Hepatocyte (in vitro differentiated cells): ENCODE results near the gene AFTPH. TPM values are rescaled to one million over a fixed set of nuclear protein-coding genes. Genes with fewer than 3 reads are reported as not detected.

Experiments
- DNase-seq: peaks from one replicate; pipeline ENCODE4 v3.0.0-alpha.2; 2016; ENCODE audit warnings: low spot score
- H2AFZ ChIP-seq: fragments of 200-600 bp; sonication (generic); 2 replicates; pipeline ENCODE4 v1.6.0; 2016; ENCODE audit warnings: antibody characterized with exemption, mild to moderate bottlenecking
- H3K27ac ChIP-seq: fragments of 200-600 bp; sonication (generic); 2 replicates; pipeline ENCODE4 v1.5.1; 2016; ENCODE audit warnings: mild to moderate bottlenecking
- H3K27me3 ChIP-seq: fragments of 200-600 bp; sonication (generic); 2 replicates; pipeline ENCODE4 v1.6.1; 2016
- H3K36me3 ChIP-seq: fragments of 200-600 bp; sonication (generic); replicated peaks from 2 replicates; pipeline ENCODE4 v1.5.1; 2016; ENCODE audit warnings: low read depth; ENCODE audit not compliant: insufficient read depth
- H3K4me1 ChIP-seq: fragments of 200-600 bp; sonication (generic); 2 replicates; pipeline ENCODE4 v1.5.1; 2016; ENCODE audit warnings: mild to moderate bottlenecking, moderate library complexity; ENCODE audit not compliant: insufficient read depth
- H3K4me2 ChIP-seq: fragments of 200-600 bp; sonication (generic); 2 replicates; pipeline ENCODE4 v1.6.0; 2016
- H3K4me3 ChIP-seq: fragments of 200-600 bp; sonication (generic); 2 replicates; pipeline ENCODE4 v1.5.1; 2016; ENCODE audit warnings: mild to moderate bottlenecking
- H3K79me2 ChIP-seq: fragments of 200-600 bp; sonication (generic); 2 replicates; pipeline ENCODE4 v1.6.0; 2017; ENCODE audit warnings: mild to moderate bottlenecking
- H3K9me2 ChIP-seq: fragments of 200-600 bp; sonication (generic); replicated peaks from 2 replicates; pipeline ENCODE4 v1.6.0; 2017; ENCODE audit warnings: mild to moderate bottlenecking; ENCODE audit not compliant: insufficient read depth
- H3K9me3 ChIP-seq: fragments of 200-600 bp; sonication (generic); 2 replicates; pipeline ENCODE4 v1.5.1; 2016; ENCODE audit warnings: low read depth, mild to moderate bottlenecking
- H4K20me1 ChIP-seq: fragments of 200-600 bp; sonication (generic); 2 replicates; pipeline ENCODE4 v1.6.0; 2016; ENCODE audit warnings: mild to moderate bottlenecking; ENCODE audit not compliant: insufficient read depth, poor library complexity, severe bottlenecking
- CTCF ChIP-seq: fragments of 200-600 bp; sonication (generic); IDR thresholded peaks from 2 replicates; pipeline ENCODE4 v1.5.1; 2016; ENCODE audit warnings: antibody characterized with exemption, mild to moderate bottlenecking; ENCODE audit not compliant: poor library complexity
- EZH2 ChIP-seq: fragments of 200-600 bp; sonication (generic); IDR thresholded peaks from 2 replicates; pipeline ENCODE4 v1.6.1; 2016; ENCODE audit warnings: antibody characterized with exemption, mild to moderate bottlenecking, borderline replicate concordance
- EZH2phosphoT487 ChIP-seq: fragments of 200-600 bp; sonication (generic); IDR thresholded peaks from one replicate; pipeline ENCODE4 v1.6.1; 2018; ENCODE audit warnings: antibody characterized with exemption, mild to moderate bottlenecking, low read depth, moderate library complexity; ENCODE audit not compliant: unreplicated experiment, severe bottlenecking
- WGBS: methylation state at CpG from one replicate; pipeline ENCODE4 v1.1.6; 2016; ENCODE audit warnings: low lambda C conversion rate; ENCODE audit errors: missing lambda C conversion rate; 5-methylcytosine and 5-hydroxymethylcytosine counted together
- polyA plus RNA-seq: library from polyadenylated mRNA; unstranded; fragments of >200 nt; fragmentation: Nextera tagmentation; extraction: Ambion mirVana; gene quantifications from 2 replicates; pipeline ENCODE4 v1.2.1, GENCODE V29; 2016
- total RNA-seq: library from RNA; depleted of rRNA; stranded (reverse); fragments of >200 nt; gene quantifications from 2 replicates; pipeline ENCODE4 v1.2.3, GENCODE V29; 2014

AFTPH gene
- total and polyA plus RNA-seq, 2 experiments from 2014 or later = 11.8 to 50.9 TPM

- 93% methylated on average over 4 of the region's 4 CpGs for WGBS
- Histone ChIP-seq H3K9me2 (no peaks in the 10 kb centered on the region), H3K79me2 (peaks cover 5% of the 10 kb centered on the region), H3K4me3 (no peak overlapping the region), H3K27ac (no peak overlapping the region), H3K27me3 (no peaks in the 10 kb centered on the region), H3K9me3 (no peaks in the 10 kb centered on the region), H4K20me1 (no peaks in the 10 kb centered on the region), H3K4me1 (no peaks in the 10 kb centered on the region), H2AFZ (no peak overlapping the region), H3K4me2 (no peak overlapping the region), H3K36me3 (no peaks in the 10 kb centered on the region)
- DNase-seq = no peak
- TF ChIP-seq EZH2phosphoT487 = no peak
- no peak for TF ChIP-seq EZH2
- TF ChIP-seq CTCF = no peak
These were observed 34.4 kb downstream of the AFTPH start for GRCh38 chr2:64558445-64559081.

GRCh38 chr2:64562148-64562784 lies 38.1 kb downstream of the AFTPH start:
- no peaks in the 10 kb centered on the region for H3K36me3 ChIP-seq
- H3K4me2 ChIP-seq = no peak overlapping the region
- H3K9me3 ChIP-seq = no peaks in the 10 kb centered on the region
- H3K9me2 ChIP-seq = no peaks in the 10 kb centered on the region
- peaks cover 8% of the 10 kb centered on the region for H3K79me2 ChIP-seq
- H2AFZ ChIP-seq = no peak overlapping the region
- TF ChIP-seq EZH2 (no peak), EZH2phosphoT487 (no peak), CTCF (peak; percentile 29)
- WGBS = 96% methylated on average over 2 of the region's 2 CpGs
- H3K27me3 ChIP-seq = no peaks in the 10 kb centered on the region
- H3K4me3 ChIP-seq = no peak overlapping the region
- no peak overlapping the region for H3K27ac ChIP-seq
- H4K20me1 ChIP-seq = no peaks in the 10 kb centered on the region
- no peak for DNase-seq
- H3K4me1 ChIP-seq = no peaks in the 10 kb centered on the region

- DNase-seq = no peak
- no peak overlapping the region for H2AFZ ChIP-seq
- no peak overlapping the region for H3K4me2 ChIP-seq
- no peak overlapping the region for H3K27ac ChIP-seq
- no peaks in the 10 kb centered on the region for H3K9me2 ChIP-seq
- no peaks in the 10 kb centered on the region for H3K27me3 ChIP-seq
- TF ChIP-seq EZH2phosphoT487 (no peak), EZH2 (no peak), CTCF (no peak)
- no peaks in the 10 kb centered on the region for H4K20me1 ChIP-seq
- no peak overlapping the region for H3K4me3 ChIP-seq
- H3K79me2 ChIP-seq = peaks cover 8% of the 10 kb centered on the region
- H3K4me1 ChIP-seq = no peaks in the 10 kb centered on the region
- WGBS = 94% methylated on average over 6 of the region's 6 CpGs
- H3K9me3 ChIP-seq = no peaks in the 10 kb centered on the region
- H3K36me3 ChIP-seq = no peaks in the 10 kb centered on the region
These were observed 39.4 kb downstream of the AFTPH start for GRCh38 chr2:64563436-64563938.
